GM18498 (cell line): Measurements from ENCODE around the gene EVX1.

Source experiments
- ATAC-seq: cut with Tn5 transposase; IDR thresholded peaks from one replicate; pipeline ENCODE4 v1.9.1; 2021; ENCODE audit warnings: mild to moderate bottlenecking, moderate library complexity; ENCODE audit not compliant: unreplicated experiment

The EVX1 gene

DNA sequence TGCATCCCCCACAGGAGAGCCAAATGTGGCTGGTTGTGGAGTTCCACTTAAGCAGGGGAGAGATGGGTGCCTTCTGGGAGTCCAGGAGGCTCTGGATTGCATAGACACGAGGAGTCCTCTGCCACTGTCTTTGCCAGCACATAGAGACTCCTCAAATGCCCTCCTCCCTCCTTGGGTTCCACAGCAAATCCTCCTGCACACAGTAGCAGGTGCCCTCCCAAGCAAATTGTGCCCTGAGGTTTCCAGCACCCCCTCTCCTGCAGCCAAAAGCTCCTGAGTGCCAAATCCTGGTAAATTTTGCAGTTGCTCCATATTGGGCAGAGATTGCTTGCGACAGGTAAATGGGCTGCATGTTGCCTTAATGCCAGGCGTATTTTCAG lies 5.8 kb downstream of the EVX1 start:
- no peak for ATAC-seq

DNA sequence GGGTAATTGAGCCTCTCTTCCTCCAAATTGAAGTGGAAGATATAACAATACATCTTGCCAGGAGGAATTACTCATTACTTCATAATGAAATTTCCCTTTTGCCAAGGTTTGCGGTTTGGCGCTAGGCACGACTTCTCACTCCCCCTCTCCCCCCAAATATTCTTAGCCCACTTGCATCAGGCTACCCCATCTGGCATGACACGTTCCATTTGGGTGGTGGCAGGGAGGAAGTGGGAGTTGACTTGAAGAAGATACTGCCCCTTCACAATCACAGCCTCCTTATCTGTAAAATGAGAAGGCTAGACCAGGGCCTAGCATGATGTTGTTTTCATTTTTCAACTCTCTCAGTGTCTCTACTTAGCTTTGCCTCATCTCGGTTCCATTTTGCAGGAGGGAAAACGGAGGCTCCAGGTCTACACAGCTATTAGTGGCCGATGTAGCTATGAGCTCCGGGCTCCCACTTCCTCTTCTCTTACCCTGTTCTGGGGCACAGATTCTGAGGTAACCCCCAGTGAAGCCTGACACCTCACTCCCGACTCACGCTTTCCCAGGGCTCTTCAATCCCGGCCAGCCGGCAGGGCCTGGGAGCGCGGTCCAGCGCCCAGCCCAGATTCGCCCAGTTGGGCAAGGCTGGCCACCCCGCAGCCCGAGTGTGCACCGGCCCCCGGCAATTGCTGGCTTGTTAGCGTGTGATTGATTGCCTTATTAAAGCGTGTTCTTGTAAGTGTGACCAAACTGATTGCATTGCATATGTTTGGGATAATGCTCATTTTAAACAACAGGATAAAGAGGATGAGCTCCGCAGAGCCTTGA lies 6.5 kb downstream of the EVX1 start:
- ATAC-seq, result no peak

DNA sequence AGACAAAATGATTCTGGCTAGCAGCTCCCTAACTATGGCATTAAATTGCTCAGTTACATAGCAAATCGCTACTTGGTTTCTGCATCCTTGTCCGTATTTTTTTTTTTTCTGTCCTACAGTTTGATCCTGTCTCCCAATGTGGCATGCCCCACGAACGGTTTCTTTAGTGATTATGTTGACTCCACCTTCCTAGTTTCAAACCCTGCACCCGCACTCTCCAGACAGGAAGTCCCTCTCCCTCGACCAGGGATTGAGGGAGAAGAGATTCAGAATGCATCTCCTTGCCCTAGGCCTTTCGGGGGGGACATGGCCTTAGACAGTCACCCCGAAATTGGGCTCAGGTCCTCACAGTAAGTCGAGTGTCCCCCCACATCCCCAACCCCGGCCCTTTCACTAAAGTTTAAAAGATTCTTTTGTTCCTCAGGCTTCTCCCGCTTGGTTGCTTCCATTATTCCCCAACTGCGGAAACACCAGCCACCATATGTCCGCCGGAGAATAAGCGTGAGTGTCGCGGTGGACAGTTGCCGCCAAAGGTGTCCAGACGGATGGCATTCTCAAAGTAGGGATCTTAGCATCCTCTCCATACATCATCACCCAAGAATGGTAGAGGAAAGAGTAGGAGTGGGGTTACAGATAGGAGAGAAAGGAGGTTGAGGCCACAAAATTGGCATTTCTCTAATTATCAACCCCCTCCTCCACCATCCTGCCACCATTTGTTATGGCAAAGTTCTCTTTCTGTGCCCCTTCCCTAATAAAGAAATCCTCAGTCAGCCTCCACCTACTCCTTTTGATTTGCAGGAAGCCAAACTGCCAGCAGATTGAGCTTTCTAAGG lies 7.3 kb downstream of the EVX1 start:
- no peak for ATAC-seq

DNA sequence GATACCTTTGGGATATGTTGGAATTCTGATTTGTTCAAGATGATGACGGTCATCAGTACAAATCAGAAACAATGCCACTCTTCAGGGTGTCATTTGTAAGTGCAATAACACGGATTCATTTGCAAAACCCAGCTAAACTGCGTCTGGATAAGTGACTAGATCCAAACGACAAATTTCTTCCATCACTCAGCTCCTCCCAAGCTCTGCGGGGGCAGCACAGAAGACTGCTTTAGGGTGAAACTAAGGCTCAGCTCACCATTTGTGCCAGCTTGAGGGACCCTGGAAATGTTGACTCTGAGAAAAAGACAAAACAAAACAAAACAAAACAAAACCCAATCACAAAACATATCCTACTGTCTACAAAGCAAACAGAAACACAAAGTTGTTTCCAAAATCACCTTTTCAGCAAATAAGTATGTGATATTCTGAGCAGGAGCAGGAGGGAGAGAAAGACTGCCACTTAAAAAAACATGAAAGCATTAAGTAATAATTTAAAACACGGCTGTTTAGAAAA lies 8.0 kb downstream of the EVX1 start:
- no peak for ATAC-seq

DNA sequence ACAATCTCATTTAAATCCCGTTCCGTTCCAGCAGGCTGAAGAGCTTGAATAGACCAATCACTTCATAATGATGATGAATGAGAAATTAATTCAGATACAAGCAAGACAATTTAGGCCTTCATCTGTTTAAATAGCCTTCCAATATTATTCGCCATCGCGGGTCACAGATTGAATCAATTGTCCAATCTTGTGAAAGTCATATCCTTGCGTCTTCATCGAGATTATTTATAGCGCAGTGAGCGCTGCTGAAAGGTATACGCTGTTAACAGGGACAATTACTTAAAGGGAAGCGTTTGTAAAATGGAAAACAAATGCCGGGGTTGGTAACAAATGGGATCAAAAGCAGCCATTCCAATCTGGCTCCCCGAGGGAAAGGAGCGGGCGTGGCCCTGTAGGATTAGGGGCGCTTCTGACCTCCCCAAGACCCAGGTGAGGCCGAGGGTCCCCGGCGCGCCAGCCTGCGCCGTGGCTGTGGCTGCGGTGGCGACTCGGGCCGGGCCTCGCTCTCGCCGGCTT lies 8.6 kb downstream of the EVX1 start:
- ATAC-seq, result no peak

DNA sequence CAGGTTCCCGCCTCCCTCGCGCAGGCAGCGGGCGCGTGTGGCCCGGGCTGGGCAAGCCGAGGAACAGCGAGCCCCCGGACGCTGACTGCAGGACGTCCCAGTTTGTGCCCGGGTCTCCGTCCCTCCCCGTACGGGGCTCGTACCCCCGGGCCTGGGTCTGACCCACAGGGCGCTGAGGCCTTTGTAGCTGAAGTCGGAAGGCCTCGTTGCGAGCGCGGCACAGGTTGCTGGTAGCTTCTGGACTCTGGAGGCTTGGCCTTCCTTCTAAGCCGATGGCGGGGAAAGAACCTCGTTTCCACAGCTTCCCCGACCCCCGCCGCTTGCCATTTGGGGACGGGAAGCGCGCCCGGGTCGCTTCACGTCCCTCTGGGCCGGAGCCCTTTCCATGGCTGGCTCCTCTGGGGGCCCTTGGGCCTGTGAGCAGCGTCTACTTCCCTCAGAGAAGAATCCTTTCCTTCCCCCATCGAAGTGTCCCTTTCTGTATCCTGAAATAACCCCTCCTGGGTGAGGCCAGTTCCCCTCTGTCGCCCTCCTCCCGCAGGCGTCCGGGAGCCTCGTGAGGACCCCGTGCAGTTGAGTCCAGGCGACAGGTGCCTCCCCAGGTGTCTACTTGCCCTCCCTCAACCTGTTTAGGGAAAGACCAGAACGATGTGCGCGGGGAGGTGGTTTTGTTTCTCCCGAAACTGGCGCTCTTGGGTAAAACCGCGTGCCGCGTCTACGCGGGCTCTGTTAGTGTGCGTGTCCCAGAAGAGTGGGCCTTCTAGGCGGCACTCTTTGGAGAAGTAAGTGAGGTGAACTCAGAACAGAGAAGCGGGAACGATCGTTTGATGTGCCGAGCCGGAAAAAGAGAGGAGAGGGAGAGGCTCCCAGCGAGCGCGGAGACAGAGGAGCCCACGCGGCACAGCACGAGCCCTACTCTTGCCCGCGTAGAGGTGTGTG lies 9.3 kb downstream of the EVX1 start:
- ATAC-seq, result no peak

DNA sequence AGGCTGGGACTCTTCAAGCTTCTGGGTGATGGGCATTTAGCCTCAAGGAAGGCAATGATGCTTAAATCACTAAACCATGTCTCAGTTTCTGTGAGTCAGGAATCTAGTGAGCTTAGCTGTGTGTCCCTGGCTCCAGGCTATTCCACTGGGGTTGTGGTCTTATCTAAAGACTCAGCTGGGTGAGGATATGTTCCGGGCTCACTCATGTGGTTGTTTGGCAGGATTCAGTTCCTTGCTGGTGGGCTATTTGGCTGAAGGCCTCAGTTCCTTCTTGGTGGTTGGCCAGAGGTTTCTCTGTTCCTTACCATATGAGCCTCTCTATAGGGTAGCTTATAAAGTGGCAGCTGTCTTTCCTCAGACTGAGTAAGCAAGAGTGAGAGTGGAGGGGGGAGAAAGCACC lies 12.0 kb downstream of the EVX1 start:
- no peak for ATAC-seq

DNA sequence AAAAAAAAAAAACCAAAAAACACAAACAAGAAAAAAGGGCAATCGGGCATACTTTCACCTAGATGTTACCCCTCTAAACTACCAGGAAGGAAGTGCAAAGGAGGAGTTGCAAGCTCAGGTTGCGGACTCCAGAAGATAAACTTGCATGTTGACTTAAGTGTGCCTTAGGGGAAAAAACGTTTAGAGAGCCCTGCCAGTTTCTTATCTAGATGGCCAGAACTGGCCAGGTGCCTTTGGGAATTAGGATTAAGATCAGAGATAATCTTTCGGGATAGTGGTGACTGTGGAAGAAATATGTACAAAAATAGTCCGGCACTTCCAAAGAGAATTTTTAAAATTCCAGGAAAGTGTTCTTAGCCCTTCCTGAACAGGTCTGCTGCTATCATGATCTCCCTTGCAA lies 17.6 kb downstream of the EVX1 start:
- no peak for ATAC-seq

DNA sequence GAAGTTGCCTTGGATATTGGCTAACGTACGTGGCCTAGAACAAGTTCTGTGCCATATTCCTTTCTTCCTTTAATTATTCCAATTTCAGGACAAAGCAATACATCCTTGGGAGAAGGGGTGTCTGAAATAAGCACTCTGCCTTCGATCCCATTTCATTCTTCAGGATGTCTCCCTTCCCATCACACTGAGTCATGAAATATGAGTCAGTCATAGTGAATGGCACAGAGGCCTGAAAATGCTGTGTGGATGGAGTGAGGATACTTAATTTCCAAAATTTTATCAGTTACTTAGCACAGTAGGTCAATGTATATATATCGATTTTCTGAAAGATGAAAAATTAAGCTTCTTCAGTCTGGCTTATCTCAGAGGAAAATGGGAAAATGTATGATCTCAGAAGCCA lies 19.5 kb downstream of the EVX1 start:
- ATAC-seq, result no peak

DNA sequence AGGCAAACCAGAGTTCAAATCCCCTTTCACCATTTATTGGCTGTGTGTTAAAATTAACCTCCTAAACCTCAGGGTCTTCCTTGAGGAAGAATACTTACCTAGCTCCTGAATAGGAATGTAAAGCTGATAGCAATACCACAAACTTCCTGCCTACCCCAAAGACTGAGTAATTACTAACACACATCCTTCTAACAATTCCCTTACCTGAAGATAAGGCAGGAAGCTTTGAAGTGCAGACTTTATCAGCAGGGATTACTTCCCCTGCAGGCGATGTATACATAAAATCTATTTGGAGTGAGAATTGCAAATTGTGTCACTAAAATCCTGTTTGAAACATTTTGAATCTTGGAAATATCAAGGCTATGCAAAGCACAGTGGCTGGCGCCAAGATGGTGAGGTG lies 21.2 kb downstream of the EVX1 start:
- ATAC-seq, result no peak

DNA sequence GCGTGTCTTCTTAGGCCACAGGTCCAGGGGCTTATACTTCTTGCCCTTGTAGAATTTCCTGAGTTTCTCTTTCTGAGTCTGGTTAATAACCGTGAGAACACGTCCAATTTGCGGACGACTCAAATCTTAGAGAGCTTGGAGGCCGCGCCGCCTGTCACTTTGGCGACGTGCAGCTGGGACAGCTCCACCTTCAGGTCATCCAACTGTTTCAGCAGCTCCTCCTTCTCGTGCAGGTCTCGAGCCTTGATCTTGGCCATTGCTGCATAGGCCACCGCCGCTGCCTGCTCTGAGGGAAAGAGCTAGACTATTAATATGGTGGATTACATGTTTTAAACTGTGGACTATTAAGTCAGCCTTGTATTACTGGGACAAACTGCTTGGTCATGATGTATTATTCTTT lies 26.9 kb downstream of the EVX1 start:
- no peak for ATAC-seq

DNA sequence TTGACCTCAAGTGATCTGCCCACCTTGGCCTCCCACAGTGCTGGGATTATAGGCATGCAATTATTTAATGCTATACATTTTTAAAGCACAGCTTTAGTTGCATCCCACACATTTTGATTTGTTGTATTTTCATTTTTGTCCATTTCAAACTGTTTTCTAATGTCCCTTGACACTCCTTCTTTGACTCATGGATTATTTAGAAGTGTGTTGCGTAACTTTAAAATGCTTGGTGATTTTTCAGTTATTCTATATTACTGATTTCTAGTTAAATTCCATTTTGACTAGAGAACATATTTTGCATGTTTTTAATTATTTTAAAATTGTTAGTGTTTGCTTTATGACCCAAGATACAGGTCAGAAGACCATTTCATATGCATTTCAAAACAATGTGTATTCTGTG lies 28.8 kb downstream of the EVX1 start:
- ATAC-seq, result no peak

DNA sequence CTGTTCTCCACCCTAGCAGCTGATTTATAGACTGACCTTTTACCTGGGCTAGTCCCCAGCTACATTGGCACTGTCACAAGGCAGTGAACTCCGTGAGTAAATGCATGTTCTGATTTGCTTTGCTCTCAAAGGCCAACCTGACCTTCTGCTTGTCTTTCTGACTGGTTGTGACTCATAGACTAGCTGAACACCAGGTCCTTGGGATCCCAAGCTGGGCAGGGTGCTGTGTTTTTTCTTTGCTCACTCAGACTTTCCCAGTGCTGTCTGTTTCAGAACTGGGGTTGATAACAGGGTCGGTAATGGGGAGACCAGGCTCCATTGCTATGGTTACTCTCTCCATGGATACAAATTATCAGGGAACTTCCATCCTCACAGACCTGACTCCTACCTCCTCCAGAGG lies 35.0 kb downstream of the EVX1 start:
- ATAC-seq, result no peak

DNA sequence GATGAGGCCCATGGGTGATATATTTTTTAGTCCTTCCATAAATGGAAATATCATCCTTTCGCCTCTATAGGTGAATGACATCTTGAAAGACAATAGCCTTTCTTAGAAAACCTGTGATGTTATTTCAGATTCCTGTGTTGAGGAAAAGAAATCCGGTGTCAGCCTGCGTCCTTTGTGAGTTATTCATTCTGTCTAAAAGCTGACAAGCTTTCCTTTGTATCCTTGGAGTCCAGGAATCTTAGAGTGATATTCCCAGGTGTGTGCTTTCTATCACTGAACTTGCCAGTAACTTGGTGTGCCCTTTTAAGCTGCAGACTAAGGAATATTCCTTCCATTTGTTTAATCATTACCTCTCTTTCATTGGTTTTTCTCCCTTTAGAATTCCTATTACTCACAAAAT lies 41.0 kb downstream of the EVX1 start:
- no peak for ATAC-seq

DNA sequence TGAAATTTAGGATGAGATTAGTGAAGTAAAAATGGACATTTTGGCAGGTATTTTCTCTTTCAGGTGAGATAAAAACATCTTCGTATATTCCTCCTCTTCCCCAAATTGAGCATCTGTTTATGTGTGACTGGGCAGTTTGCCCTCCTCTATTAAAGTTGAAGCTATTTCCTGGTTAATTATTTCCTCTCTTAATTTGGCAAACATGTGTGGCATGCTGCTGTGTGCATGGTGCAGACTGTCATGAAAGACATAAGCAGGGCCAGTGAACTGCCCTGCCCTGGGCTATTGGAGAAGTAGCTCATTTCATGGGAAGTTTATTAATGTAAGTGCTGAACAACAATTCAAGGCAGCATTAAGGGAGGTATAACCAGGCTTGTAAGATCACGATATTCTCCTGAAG lies 52.6 kb downstream of the EVX1 start:
- ATAC-seq, result no peak

DNA sequence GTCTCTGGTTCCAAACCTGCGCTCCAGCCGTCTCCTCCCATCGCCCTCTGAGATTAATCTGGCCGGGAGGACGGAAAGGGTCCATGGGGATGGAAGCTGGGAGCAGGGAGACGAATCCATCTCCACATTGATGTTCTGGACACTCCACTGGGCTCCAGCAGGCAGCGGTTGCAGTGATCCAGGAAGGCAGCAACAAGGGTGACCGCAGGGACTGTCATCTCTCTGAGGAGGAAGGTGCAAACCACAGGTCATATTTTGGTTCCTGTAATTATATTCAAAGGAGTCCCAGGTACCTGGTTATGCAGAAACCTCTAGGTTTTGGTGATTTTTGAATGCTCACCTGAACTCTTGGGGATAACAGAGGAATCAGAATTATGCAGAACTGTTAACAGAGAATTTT lies 54.8 kb downstream of the EVX1 start:
- ATAC-seq, result no peak
